ENCODE results near the gene IKZF1. TPM values are rescaled to one million over a fixed set of nuclear protein-coding genes. Genes with fewer than 3 reads are reported as not detected.
A peak's percentile ranks its signal among the peaks of the same experiment; 100 is the strongest.

Gene IKZF1
- total RNA-seq, 4 donors from 2014 or later = 25.3 to 108 (median 31.7) TPM

DNA sequence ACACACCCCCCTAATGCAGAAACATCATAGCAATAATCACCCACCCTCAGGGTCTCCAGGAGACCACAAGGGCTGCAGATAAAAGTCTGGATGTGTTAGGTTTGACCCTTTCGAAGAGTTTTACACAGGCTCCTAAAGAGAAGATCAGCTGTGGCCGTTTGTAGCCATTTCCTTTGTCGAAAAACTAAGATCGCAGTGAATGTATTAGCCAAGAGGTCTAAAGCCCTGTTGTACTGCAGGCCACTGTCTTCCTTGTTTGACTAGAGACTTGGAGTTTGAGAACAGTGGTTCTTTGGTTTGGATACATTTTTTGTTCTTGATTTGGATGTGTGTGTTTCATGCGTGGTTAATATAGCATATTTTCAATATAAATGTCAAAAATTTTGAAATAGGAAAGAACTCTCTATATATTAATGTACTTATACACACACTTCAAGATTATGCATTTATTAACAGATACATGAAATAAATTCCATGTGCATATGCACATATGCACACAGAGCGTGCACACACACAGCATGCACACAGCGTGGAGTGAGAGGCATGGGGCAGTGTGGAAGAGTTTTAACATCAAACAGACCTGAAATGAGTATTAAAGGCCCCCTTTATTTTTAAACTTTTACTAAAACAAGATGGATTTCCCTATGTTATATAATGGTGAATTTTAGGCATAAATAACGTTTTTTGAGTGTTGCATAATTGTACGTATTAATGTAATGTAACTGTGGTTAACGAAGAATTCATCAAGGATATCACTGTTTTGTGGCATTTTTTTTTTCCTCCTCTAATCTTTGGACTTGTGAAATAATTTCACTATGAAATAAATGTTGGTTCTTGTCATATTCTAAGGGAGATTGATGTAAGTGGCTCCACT lies 2.2 kb downstream of the IKZF1 start:
- no peaks in the 10 kb centered on the region for H3K36me3 ChIP-seq
- no peak for TF ChIP-seq POLR2A (IDR thresholded peaks at IDR 0.05)
- TF ChIP-seq, protein P1, sequence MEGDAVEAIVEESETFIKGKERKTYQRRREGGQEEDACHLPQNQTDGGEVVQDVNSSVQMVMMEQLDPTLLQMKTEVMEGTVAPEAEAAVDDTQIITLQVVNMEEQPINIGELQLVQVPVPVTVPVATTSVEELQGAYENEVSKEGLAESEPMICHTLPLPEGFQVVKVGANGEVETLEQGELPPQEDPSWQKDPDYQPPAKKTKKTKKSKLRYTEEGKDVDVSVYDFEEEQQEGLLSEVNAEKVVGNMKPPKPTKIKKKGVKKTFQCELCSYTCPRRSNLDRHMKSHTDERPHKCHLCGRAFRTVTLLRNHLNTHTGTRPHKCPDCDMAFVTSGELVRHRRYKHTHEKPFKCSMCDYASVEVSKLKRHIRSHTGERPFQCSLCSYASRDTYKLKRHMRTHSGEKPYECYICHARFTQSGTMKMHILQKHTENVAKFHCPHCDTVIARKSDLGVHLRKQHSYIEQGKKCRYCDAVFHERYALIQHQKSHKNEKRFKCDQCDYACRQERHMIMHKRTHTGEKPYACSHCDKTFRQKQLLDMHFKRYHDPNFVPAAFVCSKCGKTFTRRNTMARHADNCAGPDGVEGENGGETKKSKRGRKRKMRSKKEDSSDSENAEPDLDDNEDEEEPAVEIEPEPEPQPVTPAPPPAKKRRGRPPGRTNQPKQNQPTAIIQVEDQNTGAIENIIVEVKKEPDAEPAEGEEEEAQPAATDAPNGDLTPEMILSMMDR (IDR thresholded peaks at IDR 0.05) = no peak
- peak overlapping the region; percentile 57 to 75 (median 64) for H3K4me3 ChIP-seq
- H3K27me3 ChIP-seq = peaks cover 0 to 2% of the 10 kb centered on the region in 2 donors
- peak overlapping the region; percentile 84 to 95 (median 87) for H3K27ac ChIP-seq
- DNase-seq = no peak
- H3K9me3 ChIP-seq = no peaks in the 10 kb centered on the region
- no peaks in the 10 kb centered on the region for H3K4me1 ChIP-seq

GRCh38 chr7:50307368-50308032 lies 3.0 kb downstream of the IKZF1 start:
- DNase-seq = peak in 2 of 3 donors; percentile 75 to 88

GRCh38 chr7:50308203-50308531 lies 3.7 kb downstream of the IKZF1 start:
- Histone ChIP-seq H3K27ac (peak overlapping the region; percentile 84 to 95 (median 87)), H3K4me3 (peak overlapping the region; percentile 35 to 75 (median 60)), H3K27me3 (peaks cover 0 to 2% of the 10 kb centered on the region in 2 donors), H3K9me3 (no peaks in the 10 kb centered on the region), H3K4me1 (no peaks in the 10 kb centered on the region), H3K36me3 (no peaks in the 10 kb centered on the region)
- no peak for DNase-seq
- TF ChIP-seq, protein P1 (IDR thresholded peaks at IDR 0.05) = no peak
- TF ChIP-seq POLR2A (IDR thresholded peaks at IDR 0.05) = no peak

More at GRCh38 chr7:50307368-50308032, 3.0 kb downstream of the IKZF1 start:
- TF ChIP-seq, protein P1 (IDR thresholded peaks at IDR 0.05) = no peak
- peak in 1 of 2 donors; percentile 49 for TF ChIP-seq POLR2A (IDR thresholded peaks at IDR 0.05)
- Histone ChIP-seq H3K27ac (peak overlapping the region; percentile 84 to 95 (median 87)), H3K36me3 (no peaks in the 10 kb centered on the region), H3K4me1 (no peaks in the 10 kb centered on the region), H3K27me3 (peaks cover 0 to 2% of the 10 kb centered on the region in 2 donors), H3K4me3 (peak overlapping the region; percentile 57 to 75 (median 64)), H3K9me3 (no peaks in the 10 kb centered on the region)

DNA sequence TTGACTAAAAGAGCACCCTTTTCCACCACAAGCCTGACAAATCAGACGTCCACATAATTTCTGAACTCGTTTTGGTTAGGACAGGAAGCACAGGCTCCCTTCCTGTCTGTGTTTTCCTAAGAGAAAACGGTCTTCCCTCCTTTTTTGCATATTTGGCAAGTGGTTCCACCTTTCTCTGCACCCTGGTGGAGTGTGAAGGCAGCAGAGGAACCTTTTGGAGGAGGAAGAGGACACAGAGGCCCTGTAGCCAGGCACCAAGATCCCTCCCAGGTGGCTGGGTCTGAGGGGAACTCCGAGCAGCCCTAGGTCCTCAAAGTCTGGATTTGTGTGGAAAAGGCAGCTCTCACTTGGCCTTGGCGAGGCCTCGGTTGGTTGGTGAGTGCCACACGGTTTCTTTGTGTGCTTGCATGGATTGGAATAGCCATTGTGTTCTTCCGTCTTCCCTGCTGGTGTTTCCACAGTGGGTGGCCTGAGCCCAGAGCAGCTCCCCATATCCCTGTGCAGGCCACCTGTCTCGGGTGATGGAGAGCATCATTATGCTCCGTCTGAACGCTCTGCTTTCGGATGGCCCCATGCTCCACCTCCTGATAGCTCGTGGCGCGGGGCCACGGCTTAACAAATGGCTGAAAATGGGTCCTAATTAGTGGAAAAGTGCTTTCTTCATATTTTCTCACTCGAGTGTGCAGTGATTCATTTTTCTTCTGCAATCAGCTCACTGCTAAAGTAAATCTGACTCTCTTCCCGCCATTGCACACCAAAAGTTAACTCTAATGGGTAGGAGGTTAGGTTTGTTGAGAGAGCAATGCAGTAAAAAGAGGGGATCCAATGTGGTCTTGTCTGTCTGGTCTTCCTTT lies 4.2 kb downstream of the IKZF1 start:
- DNase-seq = no peak
- Histone ChIP-seq H3K27me3 (peaks cover 0 to 2% of the 10 kb centered on the region in 2 donors), H3K36me3 (no peaks in the 10 kb centered on the region), H3K9me3 (no peaks in the 10 kb centered on the region), H3K4me1 (no peaks in the 10 kb centered on the region), H3K4me3 (peak overlapping the region; percentile 30 to 75 (median 50)), H3K27ac (peak overlapping the region; percentile 84 to 95 (median 87))
- TF ChIP-seq POLR2A (IDR thresholded peaks at IDR 0.05) = no peak
- TF ChIP-seq, protein P1 (IDR thresholded peaks at IDR 0.05) = no peak

DNA sequence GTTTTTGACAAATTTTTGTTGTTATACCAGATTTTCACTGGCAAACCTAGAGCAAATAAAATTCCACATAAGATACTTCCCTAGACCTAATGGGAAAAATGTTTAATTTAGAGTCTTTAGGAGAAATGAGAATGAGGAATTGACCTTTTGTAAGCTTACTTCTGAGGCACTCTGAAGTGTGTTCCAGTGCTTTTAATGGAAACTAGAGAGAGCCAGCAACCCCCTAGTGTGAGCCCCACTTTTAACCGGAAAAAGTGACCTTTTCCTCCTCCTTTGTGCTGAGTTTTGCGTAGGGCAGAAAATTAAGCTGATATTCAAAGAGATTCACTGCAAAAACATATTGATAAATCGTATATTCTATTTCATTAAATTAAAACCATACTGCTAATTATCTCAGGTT lies 5.2 kb downstream of the IKZF1 start:
- H3K36me3 ChIP-seq = no peaks in the 10 kb centered on the region
- peaks cover 0 to under 1% of the 10 kb centered on the region in 2 donors for H3K27me3 ChIP-seq
- DNase-seq = no peak
- peak overlapping the region; percentile 84 to 95 (median 87) for H3K27ac ChIP-seq
- TF ChIP-seq, protein P1 (IDR thresholded peaks at IDR 0.05) = no peak
- TF ChIP-seq POLR2A (IDR thresholded peaks at IDR 0.05) = no peak
- no peaks in the 10 kb centered on the region for H3K9me3 ChIP-seq
- H3K4me1 ChIP-seq = peaks cover 0 to 7% (median 2%) of the 10 kb centered on the region in 4 donors
- peak overlapping the region; percentile 30 to 75 (median 50) for H3K4me3 ChIP-seq
